SK-N-SH (cell line): ENCODE measurements around the gene ALG10B. TPM values are rescaled to one million over a fixed set of nuclear protein-coding genes. Genes with fewer than 3 reads are reported as not detected.
"Not testable (repeated sequence)": the region's sequence is repeated elsewhere in the genome, so short reads cannot be mapped to it uniquely, and the experiment has no call there.

Experiments used
- CTCF ChIA-PET: fragments of 300-600, 350-600 bp; formaldehyde crosslinking; extraction: SDS; loops from one replicate; lab custom pipeline; 2021; lab: Yijun Ruan, JAX
- POLR2A ChIA-PET: fragments of 350-600 bp; sonication (Branson Sonifier 250); formaldehyde crosslinking; extraction: SDS; loops from one replicate; lab custom pipeline; 2020; ENCODE audit warnings: antibody characterized with exemption, inconsistent platforms; lab: Yijun Ruan, JAX
- DNase-seq: peaks from one replicate; pipeline ENCODE4 v3.0.0; 2012
- H2AFZ ChIP-seq: fragments of 200-600 bp; sonication (generic); 2 replicates; pipeline ENCODE4 v1.8.1; 2016; ENCODE audit warnings: antibody characterized with exemption, mild to moderate bottlenecking, low read depth
- H3F3A ChIP-seq: fragments of 200-600 bp; sonication (generic); replicated peaks from 2 replicates; pipeline ENCODE3; 2016; ENCODE audit warnings: antibody characterized with exemption, mild to moderate bottlenecking; ENCODE audit not compliant: insufficient read depth
- H3K27ac ChIP-seq, 2 experiments: fragments of 200-500 bp in 1 of 2; fragments of 200-600 bp in 1 of 2; sonication (Bioruptor generic) in 1 of 2; sonication (generic), shearing (Covaris generic) in 1 of 2; 2 replicates each; pipeline versions ENCODE4 v1.5.1 to v1.6.1; 2014 to 2016; ENCODE audit warnings: low read depth in 2 of 2, inconsistent platforms in 1 of 2, low read length in 1 of 2, mild to moderate bottlenecking in 1 of 2, mixed read lengths in 1 of 2
- H3K27me3 ChIP-seq: fragments of 200-600 bp; sonication (generic), shearing (Covaris generic); 2 replicates; pipeline ENCODE4 v1.6.1; 2016; ENCODE audit warnings: mixed run types; ENCODE audit not compliant: insufficient read depth
- H3K36me3 ChIP-seq, 2 experiments: fragments of 200-500 bp in 1 of 2; fragments of 200-600 bp in 1 of 2; sonication (Bioruptor generic) in 1 of 2; sonication (generic) in 1 of 2; replicated peaks in 1 of 2; 2 replicates each; pipeline versions ENCODE3 to v1.5.1; 2014 to 2016; ENCODE audit warnings: low read length in 1 of 2, mild to moderate bottlenecking in 1 of 2; ENCODE audit not compliant: insufficient read depth in 2 of 2, control insufficient read depth in 1 of 2
- H3K4me1 ChIP-seq, 2 experiments: fragments of 200-500 bp in 1 of 2; fragments of 200-600 bp in 1 of 2; sonication (Bioruptor generic) in 1 of 2; sonication (generic), shearing (Covaris generic) in 1 of 2; 2 replicates each; pipeline versions ENCODE4 v1.5.1 to v1.6.1; 2014 to 2016; ENCODE audit warnings: low read depth in 1 of 2, low read length in 1 of 2, mixed run types in 1 of 2; ENCODE audit not compliant: insufficient read depth in 2 of 2, control insufficient read depth in 1 of 2
- H3K4me2 ChIP-seq: fragments of 200-600 bp; sonication (generic), shearing (Covaris generic); 2 replicates; pipeline ENCODE4 v1.6.1; 2017; ENCODE audit warnings: mixed run types
- H3K4me3 ChIP-seq, 2 experiments: fragments of 200-500 bp in 1 of 2; fragments of 200-600 bp in 1 of 2; sonication (Bioruptor generic) in 1 of 2; sonication (generic), shearing (Covaris generic) in 1 of 2; 2 replicates each; pipeline versions ENCODE4 v1.5.1 to v1.8.1; 2014 to 2016; ENCODE audit warnings: low read depth in 2 of 2, inconsistent platforms in 1 of 2, low read length in 1 of 2, mild to moderate bottlenecking in 1 of 2, mixed read lengths in 1 of 2, moderate library complexity in 1 of 2
- H3K79me2 ChIP-seq: fragments of 200-600 bp; sonication (generic); 2 replicates; pipeline ENCODE4 v1.8.1; 2017; ENCODE audit warnings: mild to moderate bottlenecking; ENCODE audit not compliant: insufficient read depth
- H3K9ac ChIP-seq: fragments of 200-600 bp; sonication (generic); 2 replicates; pipeline ENCODE4 v1.6.1; 2017; ENCODE audit warnings: mixed run types
- H3K9me2 ChIP-seq: fragments of 200-600 bp; sonication (generic); 2 replicates; pipeline ENCODE4 v1.6.1; 2017; ENCODE audit warnings: mixed run types
- H3K9me3 ChIP-seq: fragments of 200-600 bp; sonication (generic); 2 replicates; pipeline ENCODE4 v1.6.1; 2017; ENCODE audit warnings: mixed run types, mild to moderate bottlenecking, moderate library complexity
- H4K20me1 ChIP-seq: fragments of 200-600 bp; sonication (generic); 2 replicates; pipeline ENCODE4 v1.6.1; 2017; ENCODE audit warnings: mild to moderate bottlenecking, mixed run types; ENCODE audit not compliant: insufficient read depth
- CHD2 ChIP-seq: fragments of 150-350 bp; IDR thresholded peaks from 2 replicates; pipeline ENCODE4 v1.6.1; 2018; ENCODE audit warnings: low read length; ENCODE audit not compliant: partially characterized antibody
- CTCF ChIP-seq: fragments of 200-600 bp; sonication (generic); IDR thresholded peaks from 2 replicates; pipeline ENCODE4 v1.6.1; 2017; ENCODE audit warnings: antibody characterized with exemption, mild to moderate bottlenecking, moderate library complexity
- EZH2phosphoT487 ChIP-seq: fragments of 200-600 bp; sonication (generic); IDR thresholded peaks from 2 replicates; pipeline ENCODE4 v1.6.1; 2017; ENCODE audit warnings: low read depth, mixed run types, mild to moderate bottlenecking, antibody characterized with exemption, moderate library complexity, borderline replicate concordance
- FOXJ3 ChIP-seq: sonication (generic); formaldehyde crosslinking; IDR thresholded peaks from 2 replicates; pipeline ENCODE4 v1.5.1; 2020; ENCODE audit warnings: mild to moderate bottlenecking, missing genetic modification reagents
- GABPA ChIP-seq: IDR thresholded peaks from 2 replicates; pipeline ENCODE4 v1.4.0; 2012; ENCODE audit warnings: low read depth, mild to moderate bottlenecking
- JUND ChIP-seq: IDR thresholded peaks from 2 replicates; pipeline ENCODE4 v1.4.0; 2012
- MAX ChIP-seq: IDR thresholded peaks from 2 replicates; pipeline ENCODE4 v1.4.0; 2012; ENCODE audit warnings: low read depth
- MXI1 ChIP-seq: IDR thresholded peaks from 2 replicates; pipeline ENCODE4 v1.6.1; 2012; ENCODE audit warnings: mild to moderate bottlenecking, low read depth, low read length, improper control_type of control experiment
- POLR2AphosphoS5 ChIP-seq: IDR thresholded peaks from 2 replicates; pipeline ENCODE4 v1.6.1; 2012; ENCODE audit warnings: low read depth, low read length
- RAD21 ChIP-seq: IDR thresholded peaks from 2 replicates; pipeline ENCODE4 v1.6.1; 2012; ENCODE audit warnings: mild to moderate bottlenecking, low read length
- RCOR1 ChIP-seq: fragments of 150-350 bp; IDR thresholded peaks from 2 replicates; pipeline ENCODE4 v1.6.1; 2017; ENCODE audit warnings: antibody characterized with exemption, low read length
- REST ChIP-seq: IDR thresholded peaks from 2 replicates; pipeline ENCODE4 v1.6.1; 2012; ENCODE audit warnings: mild to moderate bottlenecking, low read depth, low read length, moderate library complexity
- RFX5 ChIP-seq: IDR thresholded peaks from 2 replicates; pipeline ENCODE4 v1.6.1; 2012; ENCODE audit warnings: mild to moderate bottlenecking, improper control_type of control experiment, low read length
- RXRA ChIP-seq: IDR thresholded peaks from 2 replicates; pipeline ENCODE4 v1.4.0; 2012; ENCODE audit warnings: low read depth, mild to moderate bottlenecking, borderline replicate concordance
- TEAD4 ChIP-seq: IDR thresholded peaks from 2 replicates; pipeline ENCODE4 v1.4.0; 2012; ENCODE audit warnings: mild to moderate bottlenecking, borderline replicate concordance; ENCODE audit not compliant: insufficient read depth
- ZBTB33 ChIP-seq: IDR thresholded peaks from 2 replicates; pipeline ENCODE4 v1.4.0; 2012; ENCODE audit warnings: low read depth, borderline replicate concordance
- WGBS: methylation state at CpG from one replicate; pipeline ENCODE4 v1.1.6; 2017; ENCODE audit warnings: low lambda C conversion rate; 5-methylcytosine and 5-hydroxymethylcytosine counted together
- polyA plus RNA-seq, 3 experiments: library from polyadenylated mRNA; depleted of rRNA; stranded (reverse); fragments of >200 nt; gene quantifications; 2 replicates each; pipeline ENCODE4 v1.2.3, GENCODE V29; 2012

ALG10B gene
- polyA plus RNA-seq, 1 of the 3 experiments (the other 2 are of a cell fraction) = 2.6 TPM

- no peaks in the 10 kb centered on the region for H3K9me2 ChIP-seq
- H2AFZ ChIP-seq = no peak overlapping the region
- H3K4me1 ChIP-seq = no peaks in the 10 kb centered on the region
- H3K4me3 ChIP-seq = no peak overlapping the region
- no peak overlapping the region for H3K4me2 ChIP-seq
- TF ChIP-seq GABPA (no peak), CTCF (no peak), MAX (no peak), RXRA (no peak), RAD21 (no peak), RCOR1 (no peak), POLR2AphosphoS5 (no peak), FOXJ3 (CRISPR knock-in tag) (no peak), REST (no peak), MXI1 (no peak), TEAD4 (no peak), CHD2 (no peak), JUND (no peak), RFX5 (no peak), ZBTB33 (no peak), EZH2phosphoT487 (no peak)
- no peaks in the 10 kb centered on the region for H3K27me3 ChIP-seq
- WGBS = 0% methylated on average over 4 of the region's 4 CpGs
- no peaks in the 10 kb centered on the region for H4K20me1 ChIP-seq
- H3K27ac ChIP-seq = no peak overlapping the region
- H3K9me3 ChIP-seq = no peaks in the 10 kb centered on the region
- ChIA-PET POLR2A (no interaction called here), CTCF (no interaction called here)
- no peaks in the 10 kb centered on the region for H3K79me2 ChIP-seq
- H3K36me3 ChIP-seq = no peaks in the 10 kb centered on the region
- no peak for DNase-seq
- no peaks in the 10 kb centered on the region for H3F3A ChIP-seq
- H3K9ac ChIP-seq = no peak overlapping the region; the same call in 1 of the 2 replicates
These were observed 25.4 kb upstream of the ALG10B start for GRCh38 chr12:38291160-38291559.

GRCh38 chr12:38302972-38303371 is 13.6 kb upstream of the ALG10B start:
- H2AFZ ChIP-seq, H3K9me2 ChIP-seq, H3K9ac ChIP-seq, H4K20me1 ChIP-seq, DNase-seq, H3F3A ChIP-seq, POLR2A ChIA-PET, CTCF ChIA-PET, H3K27ac ChIP-seq, H3K4me2 ChIP-seq, H3K36me3 ChIP-seq, H3K79me2 ChIP-seq, H3K4me1 ChIP-seq, H3K4me3 ChIP-seq, H3K27me3 ChIP-seq, H3K9me3 ChIP-seq: not testable (repeated sequence)
- 3% methylated on average over 1 of the region's 1 CpG for WGBS

- H3K36me3 ChIP-seq, DNase-seq, H3F3A ChIP-seq, CTCF ChIA-PET, H3K9me3 ChIP-seq, H3K4me2 ChIP-seq, H2AFZ ChIP-seq, H4K20me1 ChIP-seq, H3K9me2 ChIP-seq, H3K4me1 ChIP-seq, H3K9ac ChIP-seq, H3K27ac ChIP-seq, H3K4me3 ChIP-seq, H3K27me3 ChIP-seq, POLR2A ChIA-PET, H3K79me2 ChIP-seq: not testable (repeated sequence)
- WGBS = 98% methylated on average over 2 of the region's 2 CpGs
These were observed 5.4 kb downstream of the ALG10B start for GRCh38 chr12:38321966-38322365.
